ENCODE data around the gene PRDX2. TPM values are rescaled to one million over a fixed set of nuclear protein-coding genes. Genes with fewer than 3 reads are reported as not detected.

PRDX2 gene
- total RNA-seq, 6 experiments from 2014 or later: 164 to 466 (median 202) TPM

GRCh38 chr19:12785431-12786031, 16.1 kb downstream of the PRDX2 start:
- ATAC-seq (no peak), DNase-seq (no peak)
- intact Hi-C loops (cut with DNase I): no loop called here
- Histone ChIP-seq H3K4me3 (no peak overlapping the region), H3K4me1 (peaks cover 0 to 40% (median 19%) of the 10 kb centered on the region in 4 donors), H3K36me3 (no peaks in the 10 kb centered on the region), H3K27me3 (no peaks in the 10 kb centered on the region), H3K9me3 (no peaks in the 10 kb centered on the region), H3K27ac (peak overlapping the region; percentile 53 to 100 (median 96))
- TF ChIP-seq, protein P1, sequence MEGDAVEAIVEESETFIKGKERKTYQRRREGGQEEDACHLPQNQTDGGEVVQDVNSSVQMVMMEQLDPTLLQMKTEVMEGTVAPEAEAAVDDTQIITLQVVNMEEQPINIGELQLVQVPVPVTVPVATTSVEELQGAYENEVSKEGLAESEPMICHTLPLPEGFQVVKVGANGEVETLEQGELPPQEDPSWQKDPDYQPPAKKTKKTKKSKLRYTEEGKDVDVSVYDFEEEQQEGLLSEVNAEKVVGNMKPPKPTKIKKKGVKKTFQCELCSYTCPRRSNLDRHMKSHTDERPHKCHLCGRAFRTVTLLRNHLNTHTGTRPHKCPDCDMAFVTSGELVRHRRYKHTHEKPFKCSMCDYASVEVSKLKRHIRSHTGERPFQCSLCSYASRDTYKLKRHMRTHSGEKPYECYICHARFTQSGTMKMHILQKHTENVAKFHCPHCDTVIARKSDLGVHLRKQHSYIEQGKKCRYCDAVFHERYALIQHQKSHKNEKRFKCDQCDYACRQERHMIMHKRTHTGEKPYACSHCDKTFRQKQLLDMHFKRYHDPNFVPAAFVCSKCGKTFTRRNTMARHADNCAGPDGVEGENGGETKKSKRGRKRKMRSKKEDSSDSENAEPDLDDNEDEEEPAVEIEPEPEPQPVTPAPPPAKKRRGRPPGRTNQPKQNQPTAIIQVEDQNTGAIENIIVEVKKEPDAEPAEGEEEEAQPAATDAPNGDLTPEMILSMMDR (IDR thresholded peaks at IDR 0.05): no peak
- no peak for TF ChIP-seq POLR2A (IDR thresholded peaks at IDR 0.05)
- WGBS (ENCODE audit: insufficient coverage, low coverage, low lambda C conversion rate, missing lambda C conversion rate): 55% methylated on average over 2 of the region's 4 CpGs

- WGBS (ENCODE audit: insufficient coverage, low coverage, low lambda C conversion rate, missing lambda C conversion rate): 55% methylated on average over 3 of the region's 5 CpGs
- Histone ChIP-seq H3K9me3 (no peaks in the 10 kb centered on the region), H3K27me3 (no peaks in the 10 kb centered on the region), H3K4me3 (no peak overlapping the region), H3K4me1 (peaks cover 0 to 35% (median 17%) of the 10 kb centered on the region in 4 donors), H3K36me3 (no peaks in the 10 kb centered on the region), H3K27ac (peak overlapping the region; percentile 73 to 100 (median 96))
- TF ChIP-seq POLR2A (IDR thresholded peaks at IDR 0.05): no peak
- TF ChIP-seq, protein P1 (IDR thresholded peaks at IDR 0.05): no peak
- no peak for DNase-seq
- ATAC-seq: no peak
- intact Hi-C loops (cut with DNase I): no loop called here
Observed at GRCh38 chr19:12784871-12785430, 16.6 kb downstream of the PRDX2 start.

DNA sequence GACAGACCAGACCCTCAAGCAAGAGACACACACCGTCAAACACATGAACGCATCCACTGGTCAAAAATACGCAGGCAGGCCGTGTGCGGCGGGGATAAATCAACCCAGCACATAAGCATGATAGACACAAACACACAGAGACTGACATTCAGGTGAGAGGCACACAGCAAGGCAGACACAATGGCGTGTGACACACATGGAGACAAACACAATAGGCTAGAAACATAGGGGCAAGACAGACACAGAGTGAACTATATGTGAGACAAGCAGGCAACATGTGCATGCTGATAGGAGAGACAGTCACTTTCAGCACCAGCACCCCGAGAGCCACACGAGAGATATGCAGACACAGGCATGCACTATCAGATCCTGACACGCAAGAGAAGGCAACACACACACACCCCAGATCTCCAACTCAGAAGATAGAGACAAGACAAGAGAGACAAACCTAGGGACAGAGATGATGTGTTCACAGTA, 17.2 kb downstream of the PRDX2 start:
- 62% methylated on average over 2 of the region's 10 CpGs for WGBS (ENCODE audit: insufficient coverage, low coverage, low lambda C conversion rate, missing lambda C conversion rate)
- Histone ChIP-seq H3K36me3 (no peaks in the 10 kb centered on the region), H3K4me1 (peaks cover 0 to 36% (median 17%) of the 10 kb centered on the region in 4 donors), H3K27me3 (no peaks in the 10 kb centered on the region), H3K27ac (peak overlapping the region; percentile 73 to 96 (median 73)), H3K9me3 (no peaks in the 10 kb centered on the region), H3K4me3 (no peak overlapping the region)
- TF ChIP-seq POLR2A (IDR thresholded peaks at IDR 0.05): no peak
- TF ChIP-seq, protein P1 (IDR thresholded peaks at IDR 0.05): no peak
- no peak for DNase-seq
- intact Hi-C loops (cut with DNase I): no loop called here
- no peak for ATAC-seq

- Histone ChIP-seq H3K27me3 (no peaks in the 10 kb centered on the region), H3K36me3 (no peaks in the 10 kb centered on the region), H3K4me3 (no peak overlapping the region), H3K4me1 (peaks cover 0 to 36% (median 15%) of the 10 kb centered on the region in 4 donors), H3K9me3 (no peaks in the 10 kb centered on the region), H3K27ac (peak overlapping the region; percentile 73 to 96 (median 73))
- 7% methylated on average over 6 of the region's 19 CpGs for WGBS (ENCODE audit: insufficient coverage, low coverage, low lambda C conversion rate, missing lambda C conversion rate)
- DNase-seq: peak; percentile 67 to 74 (median 73)
- TF ChIP-seq POLR2A (IDR thresholded peaks at IDR 0.05): no peak
- TF ChIP-seq, protein P1 (IDR thresholded peaks at IDR 0.05): no peak
- intact Hi-C loops (cut with DNase I): no loop called here
- peak; percentile 5 to 48 (median 14) for ATAC-seq
Observed at GRCh38 chr19:12783849-12784393, 17.7 kb downstream of the PRDX2 start.
